Limb (tissue), 2 donors: ENCODE measurements around the gene AMPD2.
A peak's percentile ranks its signal among the peaks of the same experiment; 100 is the strongest.

Source experiments
- DNase-seq, 2 donors: peaks; one replicate each; pipeline ENCODE4 v3.0.0-alpha.2; 2016; ENCODE audit errors: extremely low spot score in 2 of 2

AMPD2 gene

DNA sequence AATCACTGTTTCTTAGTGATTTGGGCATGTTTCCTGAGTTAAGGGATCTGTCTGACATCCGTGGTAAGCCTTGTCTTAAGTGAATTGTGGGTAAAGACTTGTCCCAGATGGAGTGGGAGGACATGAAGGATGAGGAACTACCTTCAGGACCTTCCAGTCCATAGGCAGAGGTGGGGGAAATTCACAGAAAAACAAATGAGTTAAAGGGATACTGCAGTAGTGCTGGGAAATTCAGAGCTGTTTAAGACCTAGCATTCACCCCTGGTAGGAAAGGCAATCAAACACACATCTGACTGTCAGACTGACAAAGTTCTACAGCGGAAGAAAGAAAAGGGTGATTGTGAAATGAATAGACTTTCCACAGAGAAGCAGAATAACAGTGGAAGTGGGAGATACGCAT is 3.2 kb upstream of the AMPD2 start:
- no peak for DNase-seq

GRCh38 chr1:109617291-109617801 is 2.3 kb upstream of the AMPD2 start:
- no peak for DNase-seq

- DNase-seq, result no peak
Observed at GRCh38 chr1:109618661-109619575, 719 bp upstream of the AMPD2 start.

DNA sequence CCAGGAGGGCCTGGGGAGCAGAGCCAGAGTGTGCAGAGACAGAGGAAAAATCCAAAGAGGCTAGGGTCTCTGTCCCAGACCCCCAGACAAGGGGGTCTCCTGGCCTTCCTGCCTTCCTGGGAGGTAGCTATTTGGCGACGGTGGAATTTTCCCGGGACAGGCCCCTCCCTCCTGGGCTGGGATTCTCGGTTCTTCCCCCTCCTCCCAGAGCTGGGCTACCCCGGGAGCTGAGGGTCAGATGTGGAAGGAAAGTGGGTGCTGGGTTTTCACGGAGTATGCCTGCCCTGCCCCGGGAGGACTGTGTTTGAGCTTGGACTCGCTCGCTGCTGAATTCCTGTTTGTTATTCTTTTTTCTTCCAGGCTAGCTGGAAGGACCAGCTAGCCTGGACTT is 759 bp downstream of the AMPD2 start:
- DNase-seq, result peak in 1 of 2 donors; percentile 71

DNA sequence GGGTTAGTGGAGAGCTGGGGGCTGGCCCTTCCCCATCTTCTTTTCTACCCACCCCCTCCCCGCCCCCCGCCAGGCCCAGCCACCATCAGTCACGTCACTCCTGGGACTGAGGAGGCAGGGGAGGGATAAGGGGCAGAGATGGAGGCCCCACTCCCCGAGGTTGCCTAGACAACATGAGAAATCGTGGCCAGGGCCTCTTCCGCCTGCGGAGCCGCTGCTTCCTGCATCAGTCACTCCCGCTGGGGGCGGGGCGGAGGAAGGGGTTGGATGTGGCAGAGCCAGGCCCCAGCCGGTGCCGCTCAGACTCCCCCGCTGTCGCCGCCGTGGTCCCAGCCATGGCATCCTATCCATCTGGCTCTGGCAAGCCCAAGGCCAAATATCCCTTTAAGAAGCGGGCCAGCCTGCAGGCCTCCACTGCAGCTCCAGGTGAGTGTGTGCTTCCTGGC is 1.2 kb downstream of the AMPD2 start:
- DNase-seq, result peak; percentile 92 to 94

GRCh38 chr1:109621379-109622136 is 1.9 kb downstream of the AMPD2 start:
- peak in 1 of 2 donors; percentile 28 for DNase-seq

DNA sequence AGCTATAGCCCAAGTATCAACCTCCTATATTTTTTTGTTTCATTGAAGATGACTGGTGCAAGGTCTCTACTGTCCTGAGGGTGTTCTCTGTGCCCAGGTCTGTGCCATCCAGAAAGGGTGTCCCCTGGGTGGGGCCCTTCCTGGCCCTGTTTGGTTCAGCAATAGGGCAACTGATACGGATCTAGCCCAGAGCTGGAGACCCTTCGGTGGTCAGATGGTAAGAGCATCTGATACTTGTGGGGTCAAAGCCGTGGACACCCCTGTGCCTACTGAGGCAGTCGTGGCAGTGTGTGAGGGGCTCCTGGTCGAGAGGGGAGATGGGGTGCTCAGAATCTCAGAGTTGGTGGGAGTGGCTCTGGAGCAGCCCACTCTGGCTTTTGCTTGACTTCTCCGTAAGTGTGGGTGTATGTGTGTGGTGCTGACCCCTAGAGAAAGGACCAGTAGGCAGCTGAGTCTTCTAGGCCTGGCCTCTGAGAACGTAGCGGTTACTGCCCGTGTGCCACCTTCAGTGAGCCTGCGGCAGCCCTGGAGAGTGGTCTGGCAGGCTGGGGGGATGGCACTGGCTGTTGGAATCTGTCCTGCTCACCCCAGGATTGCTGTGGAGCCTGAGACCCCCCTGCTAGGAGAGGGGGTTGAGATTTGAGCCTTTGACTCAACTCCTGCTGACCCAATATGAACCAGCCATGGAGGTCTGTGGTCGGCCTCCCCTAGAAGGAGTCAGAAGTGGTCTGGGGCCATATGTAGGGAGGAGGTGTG is 2.7 kb downstream of the AMPD2 start:
- DNase-seq, result no peak

GRCh38 chr1:109622895-109623294 is 3.3 kb downstream of the AMPD2 start:
- DNase-seq, result no peak

DNA sequence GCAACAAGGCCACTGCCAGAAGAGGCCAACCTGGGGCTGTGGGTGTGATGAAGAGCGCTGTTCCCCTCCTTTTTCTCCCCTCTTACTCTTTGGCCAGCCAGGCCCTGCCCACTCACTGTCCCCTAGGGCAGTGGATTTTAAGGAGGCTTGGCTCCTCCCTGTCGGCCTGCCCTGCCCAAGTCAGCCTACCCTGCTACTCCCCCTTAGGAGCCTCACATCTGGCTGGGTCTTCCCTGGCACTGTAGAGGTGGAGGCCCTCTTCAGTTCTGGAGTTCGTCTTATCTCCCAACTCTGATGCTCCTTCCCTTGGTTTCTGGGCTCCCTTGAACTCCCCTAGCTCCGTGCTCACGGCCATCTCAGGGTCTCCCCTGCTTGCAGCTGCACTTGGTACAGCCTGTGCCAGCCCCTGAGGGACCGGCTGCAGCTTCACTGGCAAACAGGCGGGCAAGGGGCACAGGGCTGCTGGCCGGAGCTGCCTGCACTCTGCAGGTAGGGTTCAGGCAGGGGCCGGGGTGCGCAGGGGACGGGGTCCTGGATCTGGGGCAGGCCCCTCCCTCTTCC is 4.0 kb downstream of the AMPD2 start:
- DNase-seq, result peak in 1 of 2 donors; percentile 34

GRCh38 chr1:109624201-109625010 is 4.8 kb downstream of the AMPD2 start:
- peak in 1 of 2 donors; percentile 33 for DNase-seq

DNA sequence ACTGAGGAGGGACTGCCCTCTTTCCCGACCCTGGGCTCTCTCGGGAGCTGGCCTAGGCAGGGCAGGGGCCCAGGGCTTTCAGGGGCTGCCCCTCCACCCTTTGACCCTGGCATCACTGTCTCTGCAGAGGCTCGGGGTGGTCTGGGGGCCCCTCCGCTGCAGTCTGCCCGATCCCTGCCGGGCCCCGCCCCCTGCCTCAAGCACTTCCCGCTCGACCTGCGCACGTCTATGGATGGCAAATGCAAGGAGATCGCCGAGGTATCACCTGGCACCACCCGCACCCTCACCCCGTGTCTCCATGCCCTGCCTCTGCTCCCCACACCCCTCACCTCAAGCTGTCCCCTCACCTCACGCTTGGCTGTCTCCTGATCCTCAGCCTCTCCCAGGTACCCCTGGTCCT is 5.5 kb downstream of the AMPD2 start:
- DNase-seq, result peak in 1 of 2 donors; percentile 30

- peak in 1 of 2 donors; percentile 55 for DNase-seq
Observed at GRCh38 chr1:109625601-109626560, 6.2 kb downstream of the AMPD2 start.

DNA sequence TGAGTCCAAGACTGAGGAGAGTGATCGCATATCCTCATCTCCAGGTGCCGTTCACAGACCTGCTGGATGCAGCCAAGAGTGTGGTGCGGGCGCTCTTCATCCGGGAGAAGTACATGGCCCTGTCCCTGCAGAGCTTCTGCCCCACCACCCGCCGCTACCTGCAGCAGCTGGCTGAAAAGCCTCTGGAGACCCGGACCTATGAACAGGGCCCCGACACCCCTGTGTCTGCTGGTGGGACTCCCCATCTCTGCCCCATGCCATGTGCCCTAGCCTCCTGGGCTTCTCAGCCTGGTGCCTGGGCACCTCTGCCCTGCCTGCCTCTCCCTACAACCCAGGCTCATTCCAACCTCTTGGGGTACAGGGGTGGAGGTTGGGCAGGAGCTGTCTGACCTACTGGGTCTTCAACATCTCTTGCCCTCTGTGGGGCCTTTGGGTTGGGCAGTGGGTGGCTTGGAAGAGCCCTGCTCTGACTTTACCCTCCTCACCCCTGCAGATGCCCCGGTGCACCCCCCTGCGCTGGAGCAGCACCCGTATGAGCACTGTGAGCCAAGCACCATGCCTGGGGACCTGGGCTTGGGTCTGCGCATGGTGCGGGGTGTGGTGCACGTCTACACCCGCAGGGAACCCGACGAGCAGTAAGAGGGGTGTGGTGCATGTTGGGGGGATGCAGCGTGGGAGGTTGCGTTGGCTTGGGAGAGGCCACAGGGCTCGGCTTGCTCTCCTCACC is 7.2 kb downstream of the AMPD2 start:
- no peak for DNase-seq

DNA sequence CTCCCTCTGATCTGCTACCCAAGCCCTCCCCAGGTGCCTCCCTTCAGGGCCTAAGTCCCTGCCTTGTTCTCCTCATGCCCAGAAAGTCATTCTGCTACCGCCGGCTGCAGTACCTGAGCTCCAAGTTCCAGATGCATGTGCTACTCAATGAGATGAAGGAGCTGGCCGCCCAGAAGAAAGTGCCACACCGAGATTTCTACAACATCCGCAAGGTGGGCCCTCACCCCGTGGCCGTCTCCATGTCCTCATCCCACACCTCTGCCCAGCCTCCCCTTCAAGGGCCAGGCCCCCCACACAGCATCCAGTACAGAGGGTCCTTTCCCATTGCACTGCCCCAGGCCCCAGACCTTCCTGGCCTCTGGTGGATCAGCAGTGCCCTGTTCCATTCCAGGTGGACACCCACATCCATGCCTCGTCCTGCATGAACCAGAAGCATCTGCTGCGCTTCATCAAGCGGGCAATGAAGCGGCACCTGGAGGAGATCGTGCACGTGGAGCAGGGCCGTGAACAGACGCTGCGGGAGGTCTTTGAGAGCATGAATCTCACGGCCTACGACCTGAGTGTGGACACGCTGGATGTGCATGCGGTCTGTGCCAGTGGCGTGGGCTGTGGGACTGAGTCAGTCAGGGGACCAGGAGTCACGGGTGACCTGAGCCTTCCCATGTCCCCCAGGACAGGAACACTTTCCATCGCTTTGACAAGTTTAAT is 8.2 kb downstream of the AMPD2 start:
- no peak for DNase-seq

DNA sequence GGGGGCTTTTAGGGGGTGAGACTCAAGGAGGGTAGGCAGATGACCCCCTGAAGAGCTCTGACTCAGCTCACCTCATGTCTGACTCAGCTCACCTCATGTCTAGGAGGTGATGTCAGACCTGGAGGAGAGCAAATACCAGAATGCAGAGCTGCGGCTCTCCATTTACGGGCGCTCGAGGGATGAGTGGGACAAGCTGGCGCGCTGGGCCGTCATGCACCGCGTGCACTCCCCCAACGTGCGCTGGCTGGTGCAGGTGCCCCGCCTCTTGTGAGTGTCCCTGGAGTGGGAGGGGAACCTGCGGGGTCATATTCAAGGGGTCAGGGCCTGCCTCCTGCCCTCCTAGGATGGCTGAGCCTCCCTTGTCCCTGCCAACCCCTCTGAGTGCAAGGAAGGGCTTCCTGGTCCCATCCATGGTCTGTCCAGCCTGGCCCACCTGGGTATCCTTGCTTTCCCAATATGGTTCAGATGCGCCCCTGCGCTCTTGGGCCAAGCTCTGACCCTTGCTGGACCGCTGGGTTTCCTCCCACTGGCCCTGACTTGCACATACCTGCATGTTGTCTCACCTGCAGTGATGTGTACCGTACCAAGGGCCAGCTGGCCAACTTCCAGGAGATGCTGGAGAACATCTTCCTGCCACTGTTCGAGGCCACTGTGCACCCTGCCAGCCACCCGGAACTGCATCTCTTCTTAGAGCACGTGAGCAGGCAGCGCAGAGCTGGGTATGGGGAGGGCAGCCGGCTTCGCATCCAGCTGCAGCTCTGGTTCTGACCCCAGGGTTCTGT is 9.1 kb downstream of the AMPD2 start:
- DNase-seq, result no peak

DNA sequence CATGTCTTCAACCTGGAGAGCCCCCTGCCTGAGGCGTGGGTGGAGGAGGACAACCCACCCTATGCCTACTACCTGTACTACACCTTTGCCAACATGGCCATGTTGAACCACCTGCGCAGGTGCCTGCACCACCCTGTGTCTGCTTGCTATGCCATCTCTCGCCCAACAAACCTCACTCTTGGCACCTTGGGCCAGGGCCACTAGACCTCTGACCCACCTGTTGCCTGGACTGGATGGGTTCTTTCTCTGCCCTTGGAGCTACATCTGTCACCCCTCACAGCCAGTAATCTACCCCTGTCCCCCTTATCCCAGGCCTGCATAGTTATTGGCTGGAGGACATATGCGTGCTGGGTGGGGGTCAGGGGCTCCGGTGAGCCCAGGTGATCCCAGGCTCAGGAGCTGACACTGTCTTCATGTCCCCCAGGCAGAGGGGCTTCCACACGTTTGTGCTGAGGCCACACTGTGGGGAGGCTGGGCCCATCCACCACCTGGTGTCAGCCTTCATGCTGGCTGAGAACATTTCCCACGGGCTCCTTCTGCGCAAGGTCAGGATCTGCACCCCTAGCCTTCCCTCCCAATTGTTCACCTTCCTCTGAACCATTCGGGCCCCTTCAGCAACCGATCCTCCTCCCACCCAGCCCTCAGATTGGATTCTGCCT is 9.9 kb downstream of the AMPD2 start:
- DNase-seq, result no peak
